Neuron (in vitro differentiated cells): Measurements from ENCODE around the gene HOXD4.

ENCODE experiments used
- H2AFZ ChIP-seq: one replicate; pipeline ENCODE4 v1.6.1; 2013; ENCODE audit warnings: low read depth, mild to moderate bottlenecking, inconsistent platforms, low read length, moderate library complexity
- H3K27me3 ChIP-seq: one replicate; pipeline ENCODE4 v1.6.1; 2013; ENCODE audit warnings: low read length; ENCODE audit not compliant: insufficient read depth
- H3K36me3 ChIP-seq: one replicate; pipeline ENCODE4 v1.6.1; 2013; ENCODE audit warnings: low read length; ENCODE audit not compliant: insufficient read depth
- H3K4me1 ChIP-seq: one replicate; pipeline ENCODE4 v1.6.1; 2013; ENCODE audit warnings: low read length; ENCODE audit not compliant: insufficient read depth
- H3K4me3 ChIP-seq: 2 replicates; pipeline ENCODE4 v1.5.1; 2013; ENCODE audit warnings: mild to moderate bottlenecking, low read length, moderate library complexity
- H3K9me3 ChIP-seq: one replicate; pipeline ENCODE4 v1.6.1; 2013; ENCODE audit warnings: low read length

HOXD4 gene

DNA sequence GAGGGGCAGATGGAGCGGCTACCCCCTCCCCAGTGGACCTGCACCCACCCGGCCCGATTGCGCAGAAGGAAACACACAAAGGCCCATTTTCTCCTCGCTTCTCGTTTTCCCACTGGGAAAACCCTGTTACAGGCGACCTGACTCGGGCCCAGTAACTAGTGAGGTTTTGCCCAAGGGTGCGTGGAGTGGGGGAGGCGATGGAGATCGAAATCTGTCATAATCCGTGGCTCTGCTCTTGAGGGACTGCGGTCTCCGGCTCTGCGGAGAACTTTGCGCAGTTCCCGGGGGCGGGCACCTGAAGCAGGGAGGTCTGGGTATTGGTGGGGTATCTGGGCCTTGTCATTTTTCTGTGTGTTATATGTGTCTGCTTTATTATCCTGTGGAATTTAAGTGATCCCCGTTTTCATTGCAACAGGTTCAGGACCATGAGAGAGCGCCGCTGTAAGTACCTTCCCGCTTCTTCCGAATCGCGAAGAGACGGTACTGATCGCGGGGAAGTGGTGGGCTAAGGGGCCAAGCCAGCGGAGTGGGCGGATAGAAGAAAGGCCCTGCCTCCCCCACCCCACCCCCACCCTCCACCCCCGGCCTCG is 4.0 kb upstream of the HOXD4 start:
- Histone ChIP-seq H3K36me3 (no peaks in the 10 kb centered on the region), H3K9me3 (no peaks in the 10 kb centered on the region), H3K27me3 (peaks cover 92% of the 10 kb centered on the region), H3K4me1 (no peaks in the 10 kb centered on the region), H3K4me3 (no peak overlapping the region), H2AFZ (no peak overlapping the region)

- no peaks in the 10 kb centered on the region for H3K36me3 ChIP-seq
- no peaks in the 10 kb centered on the region for H3K9me3 ChIP-seq
- no peaks in the 10 kb centered on the region for H3K4me1 ChIP-seq
- no peak overlapping the region for H2AFZ ChIP-seq
- H3K27me3 ChIP-seq, result peaks cover 92% of the 10 kb centered on the region
- no peak overlapping the region for H3K4me3 ChIP-seq
Measured at GRCh38 chr2:176147800-176148496, 3.4 kb upstream of the HOXD4 start.

DNA sequence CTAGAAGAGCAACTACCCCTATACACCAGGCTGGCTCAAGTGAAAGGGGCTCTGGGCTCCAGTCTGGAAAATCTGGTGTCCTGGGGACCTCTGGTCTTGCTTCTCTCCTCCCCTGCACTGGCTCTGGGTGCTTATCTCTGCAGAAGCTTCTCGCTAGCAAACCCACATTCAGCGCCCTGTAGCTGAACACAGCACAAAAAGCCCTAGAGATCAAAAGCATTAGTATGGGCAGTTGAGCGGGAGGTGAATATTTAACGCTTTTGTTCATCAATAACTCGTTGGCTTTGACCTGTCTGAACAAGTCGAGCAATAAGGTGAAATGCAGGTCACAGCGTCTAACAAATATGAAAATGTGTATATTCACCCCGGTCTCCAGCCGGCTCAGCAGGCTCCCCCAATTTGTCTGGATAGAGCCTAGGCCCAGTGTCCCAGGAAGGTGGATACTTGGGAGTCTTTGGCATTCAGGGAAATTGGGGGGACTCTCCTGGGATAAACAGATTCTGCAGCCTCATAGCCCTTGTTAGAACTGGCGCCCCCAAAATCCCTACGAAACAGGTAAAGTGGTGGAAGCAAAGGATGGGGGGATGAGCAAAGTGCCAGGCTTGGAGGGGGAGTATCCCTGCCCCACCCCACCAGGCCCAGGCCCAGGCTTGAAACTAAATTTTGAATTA is 2.5 kb upstream of the HOXD4 start:
- H3K9me3 ChIP-seq, result no peaks in the 10 kb centered on the region
- peaks cover 93% of the 10 kb centered on the region for H3K27me3 ChIP-seq
- H3K4me1 ChIP-seq, result no peaks in the 10 kb centered on the region
- H2AFZ ChIP-seq, result no peak overlapping the region
- no peak overlapping the region for H3K4me3 ChIP-seq
- H3K36me3 ChIP-seq, result no peaks in the 10 kb centered on the region

GRCh38 chr2:176149481-176149938 is 1.8 kb upstream of the HOXD4 start:
- Histone ChIP-seq H3K27me3 (peaks cover 95% of the 10 kb centered on the region), H3K9me3 (no peaks in the 10 kb centered on the region), H2AFZ (no peak overlapping the region), H3K4me1 (no peaks in the 10 kb centered on the region), H3K4me3 (no peak overlapping the region), H3K36me3 (no peaks in the 10 kb centered on the region)

GRCh38 chr2:176149939-176150583 is 1.3 kb upstream of the HOXD4 start:
- Histone ChIP-seq H3K27me3 (peaks cover 96% of the 10 kb centered on the region), H3K4me3 (no peak overlapping the region)

GRCh38 chr2:176150584-176151441 is 537 bp upstream of the HOXD4 start:
- no peaks in the 10 kb centered on the region for H3K36me3 ChIP-seq
- no peaks in the 10 kb centered on the region for H3K4me1 ChIP-seq
- H3K4me3 ChIP-seq, result no peak overlapping the region
- H3K9me3 ChIP-seq, result no peaks in the 10 kb centered on the region
- H2AFZ ChIP-seq, result no peak overlapping the region
- peaks cover 96% of the 10 kb centered on the region for H3K27me3 ChIP-seq

More at GRCh38 chr2:176149939-176150583, 1.3 kb upstream of the HOXD4 start:
- H2AFZ ChIP-seq, result no peak overlapping the region
- no peaks in the 10 kb centered on the region for H3K36me3 ChIP-seq
- H3K9me3 ChIP-seq, result no peaks in the 10 kb centered on the region
- H3K4me1 ChIP-seq, result no peaks in the 10 kb centered on the region

DNA sequence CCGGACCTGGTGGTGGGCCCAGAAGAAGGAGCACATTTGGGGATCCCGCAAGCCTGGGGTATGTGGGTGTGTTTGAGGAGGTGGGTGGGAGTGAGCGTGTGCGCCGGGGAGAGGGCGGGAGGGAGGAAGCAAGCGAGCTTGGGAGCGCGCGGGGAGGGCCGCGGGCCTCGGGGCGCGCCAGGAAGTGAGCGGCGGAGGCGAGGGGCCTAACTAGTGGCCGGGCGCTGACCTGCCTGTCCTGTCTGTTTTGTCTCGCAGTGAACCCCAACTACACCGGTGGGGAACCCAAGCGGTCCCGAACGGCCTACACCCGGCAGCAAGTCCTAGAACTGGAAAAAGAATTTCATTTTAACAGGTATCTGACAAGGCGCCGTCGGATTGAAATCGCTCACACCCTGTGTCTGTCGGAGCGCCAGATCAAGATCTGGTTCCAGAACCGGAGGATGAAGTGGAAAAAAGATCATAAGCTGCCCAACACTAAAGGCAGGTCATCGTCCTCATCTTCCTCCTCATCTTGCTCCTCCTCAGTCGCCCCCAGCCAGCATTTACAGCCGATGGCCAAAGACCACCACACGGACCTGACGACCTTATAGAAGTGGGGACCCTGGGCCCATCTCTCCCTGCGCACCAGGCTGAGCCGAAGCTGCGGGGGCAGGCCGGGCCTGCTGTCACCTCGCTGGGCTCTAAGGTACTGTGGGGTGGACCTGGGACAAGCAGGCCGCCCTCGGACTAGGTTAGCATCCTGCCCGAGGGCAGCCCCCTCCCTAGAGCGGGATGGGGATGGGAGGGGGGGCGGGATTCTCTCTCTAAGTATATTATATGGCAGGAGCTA is 1.2 kb downstream of the HOXD4 start:
- no peak overlapping the region for H2AFZ ChIP-seq
- H3K36me3 ChIP-seq, result no peaks in the 10 kb centered on the region
- H3K27me3 ChIP-seq, result peaks cover 96% of the 10 kb centered on the region
- H3K4me3 ChIP-seq, result no peak overlapping the region
- no peaks in the 10 kb centered on the region for H3K9me3 ChIP-seq
- peaks cover 8% of the 10 kb centered on the region for H3K4me1 ChIP-seq

DNA sequence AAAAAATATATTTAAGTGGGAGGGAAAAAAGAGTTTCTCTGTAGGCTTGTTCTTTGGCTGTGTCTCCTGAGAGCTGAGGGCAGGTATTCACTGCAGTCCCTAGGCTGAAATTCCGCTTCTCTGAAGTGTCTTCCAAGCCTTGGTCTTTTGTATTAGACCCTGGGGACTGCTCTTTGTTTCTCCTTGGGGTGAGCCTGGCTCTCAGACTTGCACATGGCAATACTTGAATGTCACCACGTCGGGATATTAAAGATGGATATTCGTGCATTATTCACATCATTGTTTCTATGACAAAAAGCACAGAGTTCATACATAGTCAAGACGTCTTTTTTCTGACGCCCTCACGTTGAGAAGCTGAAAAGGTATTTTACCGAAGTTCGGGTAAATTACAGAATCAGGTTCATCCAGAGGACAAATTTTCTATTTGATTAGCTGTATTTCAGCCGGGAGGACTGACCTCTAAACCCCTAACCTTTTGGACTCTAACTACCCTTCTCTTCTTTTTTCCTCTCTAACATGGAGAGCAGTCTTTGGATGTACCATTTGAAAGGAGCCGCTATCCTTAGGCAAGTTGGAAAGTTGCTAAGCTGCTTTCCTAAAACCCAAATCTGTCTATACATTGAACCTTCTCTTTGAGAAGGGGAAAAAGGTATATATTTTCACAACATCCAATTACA is 3.4 kb downstream of the HOXD4 start:
- no peaks in the 10 kb centered on the region for H3K9me3 ChIP-seq
- no peaks in the 10 kb centered on the region for H3K36me3 ChIP-seq
- no peak overlapping the region for H3K4me3 ChIP-seq
- H3K27me3 ChIP-seq, result peaks cover 95% of the 10 kb centered on the region
- H3K4me1 ChIP-seq, result peaks cover 18% of the 10 kb centered on the region
- no peak overlapping the region for H2AFZ ChIP-seq

- H3K36me3 ChIP-seq, result no peaks in the 10 kb centered on the region
- peaks cover 95% of the 10 kb centered on the region for H3K27me3 ChIP-seq
- H2AFZ ChIP-seq, result no peak overlapping the region
- H3K9me3 ChIP-seq, result no peaks in the 10 kb centered on the region
- H3K4me1 ChIP-seq, result peaks cover 18% of the 10 kb centered on the region
- H3K4me3 ChIP-seq, result no peak overlapping the region
Measured at GRCh38 chr2:176155356-176156044, 4.2 kb downstream of the HOXD4 start.

GRCh38 chr2:176156301-176156806 is 5.0 kb downstream of the HOXD4 start:
- H2AFZ ChIP-seq, result peak overlapping the region; percentile 80

More at GRCh38 chr2:176156301-176156806, 5.0 kb downstream of the HOXD4 start:
- no peak overlapping the region for H3K4me3 ChIP-seq
- H3K36me3 ChIP-seq, result no peaks in the 10 kb centered on the region
- peaks cover 2% of the 10 kb centered on the region for H3K9me3 ChIP-seq
- H3K27me3 ChIP-seq, result peaks cover 94% of the 10 kb centered on the region
- peaks cover 18% of the 10 kb centered on the region for H3K4me1 ChIP-seq
